Measurements from ENCODE around the gene FRMD4A. TPM values are rescaled to one million over a fixed set of nuclear protein-coding genes. Genes with fewer than 3 reads are reported as not detected.

FRMD4A gene
- total RNA-seq, 1 donor from 2014 or later, result 20.2 TPM

DNA sequence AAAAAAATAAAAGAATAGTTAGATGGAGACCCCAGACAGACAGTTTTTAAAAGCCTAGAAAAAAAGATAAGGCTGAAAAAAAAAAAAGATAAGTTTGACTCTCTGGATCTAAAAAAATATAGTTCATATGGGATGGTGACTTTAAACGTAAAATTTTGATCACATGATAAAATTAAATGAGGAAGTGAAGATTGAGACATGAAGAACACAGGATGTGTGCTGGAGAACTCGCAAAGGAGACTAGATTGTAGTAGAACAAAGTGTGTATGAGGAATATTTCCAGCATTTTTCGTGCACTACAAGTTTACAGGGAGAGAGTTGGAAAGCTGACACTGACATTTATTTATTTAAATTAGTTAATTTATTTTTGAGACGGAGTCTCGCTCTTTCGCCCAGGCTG is 457.5 kb downstream of the FRMD4A start:
- Mint-ChIP-seq H3K9me3 (peaks cover 6% of the 10 kb centered on the region), H3K4me3 (no peak overlapping the region), H3K4me1 (peaks cover 27% of the 10 kb centered on the region), H3K27me3 (ENCODE audit: insufficient read depth, low read depth) (peaks cover 4% of the 10 kb centered on the region), H3K36me3 (peaks cover 23% of the 10 kb centered on the region), H3K27ac (no peak overlapping the region)
- H2AFZ ChIP-seq (replicated peaks), result no peak overlapping the region
- no peak for DNase-seq (ENCODE audit: low spot score)
- no peak overlapping the region for H3K9ac ChIP-seq
- H3K27ac ChIP-seq, result no peak overlapping the region
- H3F3A ChIP-seq (ENCODE audit: low read depth), result peaks cover 3% of the 10 kb centered on the region
- TF ChIP-seq, protein P1, sequence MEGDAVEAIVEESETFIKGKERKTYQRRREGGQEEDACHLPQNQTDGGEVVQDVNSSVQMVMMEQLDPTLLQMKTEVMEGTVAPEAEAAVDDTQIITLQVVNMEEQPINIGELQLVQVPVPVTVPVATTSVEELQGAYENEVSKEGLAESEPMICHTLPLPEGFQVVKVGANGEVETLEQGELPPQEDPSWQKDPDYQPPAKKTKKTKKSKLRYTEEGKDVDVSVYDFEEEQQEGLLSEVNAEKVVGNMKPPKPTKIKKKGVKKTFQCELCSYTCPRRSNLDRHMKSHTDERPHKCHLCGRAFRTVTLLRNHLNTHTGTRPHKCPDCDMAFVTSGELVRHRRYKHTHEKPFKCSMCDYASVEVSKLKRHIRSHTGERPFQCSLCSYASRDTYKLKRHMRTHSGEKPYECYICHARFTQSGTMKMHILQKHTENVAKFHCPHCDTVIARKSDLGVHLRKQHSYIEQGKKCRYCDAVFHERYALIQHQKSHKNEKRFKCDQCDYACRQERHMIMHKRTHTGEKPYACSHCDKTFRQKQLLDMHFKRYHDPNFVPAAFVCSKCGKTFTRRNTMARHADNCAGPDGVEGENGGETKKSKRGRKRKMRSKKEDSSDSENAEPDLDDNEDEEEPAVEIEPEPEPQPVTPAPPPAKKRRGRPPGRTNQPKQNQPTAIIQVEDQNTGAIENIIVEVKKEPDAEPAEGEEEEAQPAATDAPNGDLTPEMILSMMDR (IDR thresholded peaks at IDR 0.05), result no peak
- no peak for TF ChIP-seq EZH2 (IDR thresholded peaks at IDR 0.05)
- TF ChIP-seq EZH2phosphoT487 (IDR thresholded peaks at IDR 0.05), result no peak
- peaks cover 77% of the 10 kb centered on the region for H3K79me2 ChIP-seq (ENCODE audit: low read depth)
- H3K4me1 ChIP-seq, result peaks cover 4% of the 10 kb centered on the region
- H4K20me1 ChIP-seq (ENCODE audit: low read depth), result no peaks in the 10 kb centered on the region
- H3K27me3 ChIP-seq, result no peaks in the 10 kb centered on the region
- no peaks in the 10 kb centered on the region for H3K9me3 ChIP-seq (ENCODE audit: low read depth)
- no peak overlapping the region for H3K4me2 ChIP-seq
- no peak overlapping the region for H3K4me3 ChIP-seq
- no peaks in the 10 kb centered on the region for H3K36me3 ChIP-seq

DNA sequence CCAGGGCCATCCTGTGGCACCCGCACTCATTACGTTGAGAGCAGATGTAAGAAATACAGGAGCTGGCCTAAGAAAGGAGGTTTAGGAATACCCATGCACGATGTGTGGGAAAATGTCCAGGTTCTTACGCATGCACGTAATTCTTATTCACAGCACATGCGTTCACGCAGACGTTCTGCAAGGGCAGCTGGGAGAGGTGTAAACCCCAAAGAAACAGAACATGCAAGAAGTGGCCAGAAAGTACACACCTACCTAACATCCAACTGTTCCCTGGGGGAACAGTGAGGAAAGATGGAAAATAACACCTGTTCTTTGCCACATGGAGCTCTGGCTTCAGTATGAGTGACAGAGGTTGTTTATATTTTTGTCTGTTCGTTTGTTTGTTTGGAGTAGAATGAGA is 458.3 kb downstream of the FRMD4A start:
- Mint-ChIP-seq H3K9me3 (peaks cover 9% of the 10 kb centered on the region), H3K27me3 (ENCODE audit: insufficient read depth, low read depth) (peaks cover 4% of the 10 kb centered on the region), H3K27ac (peak overlapping the region; percentile 29), H3K4me3 (no peak overlapping the region), H3K4me1 (peaks cover 27% of the 10 kb centered on the region), H3K36me3 (peaks cover 24% of the 10 kb centered on the region)
- H3K79me2 ChIP-seq (ENCODE audit: low read depth), result peaks cover 75% of the 10 kb centered on the region
- H3K9ac ChIP-seq, result no peak overlapping the region
- no peak overlapping the region for H3K27ac ChIP-seq
- H2AFZ ChIP-seq (replicated peaks), result no peak overlapping the region
- H3K36me3 ChIP-seq, result no peaks in the 10 kb centered on the region
- no peak overlapping the region for H3K4me3 ChIP-seq
- H3K4me1 ChIP-seq, result peaks cover 4% of the 10 kb centered on the region
- DNase-seq (ENCODE audit: low spot score), result no peak
- H3F3A ChIP-seq (ENCODE audit: low read depth), result peaks cover 3% of the 10 kb centered on the region
- H3K4me2 ChIP-seq, result no peak overlapping the region
- TF ChIP-seq EZH2phosphoT487 (IDR thresholded peaks at IDR 0.05) (no peak), EZH2 (IDR thresholded peaks at IDR 0.05) (no peak)
- TF ChIP-seq, protein P1 (IDR thresholded peaks at IDR 0.05), result no peak
- no peaks in the 10 kb centered on the region for H4K20me1 ChIP-seq (ENCODE audit: low read depth)
- H3K9me3 ChIP-seq (ENCODE audit: low read depth), result no peaks in the 10 kb centered on the region
- no peaks in the 10 kb centered on the region for H3K27me3 ChIP-seq

DNA sequence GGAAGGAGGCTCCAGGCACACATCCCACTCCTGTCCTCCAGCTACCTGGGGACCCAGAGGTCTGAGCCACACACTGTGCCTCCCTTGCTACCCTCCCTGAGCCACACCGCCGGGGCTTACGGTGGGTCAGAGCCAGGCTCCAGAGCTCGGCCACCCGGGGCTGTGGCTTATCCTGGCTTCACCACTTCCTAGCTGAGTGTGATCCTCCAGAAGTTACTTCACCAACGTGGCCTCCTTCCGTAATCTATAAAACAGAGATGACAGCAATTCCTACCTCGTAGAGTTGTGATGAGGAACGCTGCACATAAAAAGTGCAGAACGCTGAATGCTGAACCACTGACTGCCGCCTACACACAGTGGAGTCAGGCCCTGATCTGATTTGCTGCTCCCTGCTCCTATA is 458.9 kb downstream of the FRMD4A start:
- Mint-ChIP-seq H3K4me1 (peaks cover 29% of the 10 kb centered on the region), H3K27me3 (ENCODE audit: insufficient read depth, low read depth) (peaks cover 4% of the 10 kb centered on the region), H3K36me3 (peaks cover 19% of the 10 kb centered on the region), H3K27ac (peak overlapping the region; percentile 67), H3K4me3 (no peak overlapping the region), H3K9me3 (peaks cover 9% of the 10 kb centered on the region)
- Histone ChIP-seq H3K4me3 (no peak overlapping the region), H3K27ac (no peak overlapping the region), H3K79me2 (ENCODE audit: low read depth) (peaks cover 74% of the 10 kb centered on the region), H3K9ac (no peak overlapping the region), H4K20me1 (ENCODE audit: low read depth) (no peaks in the 10 kb centered on the region), H3K4me2 (no peak overlapping the region), H2AFZ (replicated peaks) (no peak overlapping the region), H3F3A (ENCODE audit: low read depth) (peaks cover 3% of the 10 kb centered on the region), H3K4me1 (peaks cover 4% of the 10 kb centered on the region), H3K9me3 (ENCODE audit: low read depth) (no peaks in the 10 kb centered on the region), H3K36me3 (no peaks in the 10 kb centered on the region), H3K27me3 (no peaks in the 10 kb centered on the region)
- TF ChIP-seq EZH2phosphoT487 (IDR thresholded peaks at IDR 0.05) (no peak), EZH2 (IDR thresholded peaks at IDR 0.05) (no peak)
- TF ChIP-seq, protein P1 (IDR thresholded peaks at IDR 0.05), result no peak
- DNase-seq (ENCODE audit: low spot score), result no peak

Measured in neural progenitor cell (in vitro differentiated cells).